IMR-90 (cell line): ENCODE data around the gene PALLD. TPM values are rescaled to one million over a fixed set of nuclear protein-coding genes. Genes with fewer than 3 reads are reported as not detected.

Experiments used
- ATAC-seq: fragments of 200-7000 bp; cut with Tn5 transposase; 2 replicates; pipeline ENCODE4 v1.9.1; 2020; ENCODE audit warnings: low read depth, mild to moderate bottlenecking, moderate library complexity
- BruUV-seq: library from RNA; stranded (reverse); fragments of 400-500 nt; replicated peaks from 2 replicates; lab custom pipeline; 2021; lab: Mats Ljungman, UMichigan
- CTCF ChIA-PET: fragments of 300-600 bp; formaldehyde crosslinking; extraction: SDS; loops from one replicate; lab custom pipeline; 2021; ENCODE audit warnings: antibody characterized with exemption; lab: Yijun Ruan, JAX
- POLR2A ChIA-PET: fragments of 300-600 bp; sonication (Branson Sonifier 250); formaldehyde crosslinking; loops from one replicate; lab custom pipeline; 2022; ENCODE audit warnings: antibody characterized with exemption; ENCODE audit not compliant: unreplicated experiment; lab: Charles Lee
- DNase-seq: peaks from one replicate; pipeline ENCODE4 v3.0.0; 2013
- H2AFZ ChIP-seq: replicated peaks from 2 replicates; pipeline ENCODE3; 2013; ENCODE audit warnings: low read length, mild to moderate bottlenecking; ENCODE audit not compliant: poor library complexity
- H2AK5ac ChIP-seq: 2 replicates; pipeline ENCODE4 v1.6.1; 2013; ENCODE audit warnings: low read depth, low read length, inconsistent platforms
- H2AK9ac ChIP-seq: replicated peaks from 2 replicates; pipeline ENCODE3; 2013; ENCODE audit warnings: mild to moderate bottlenecking, low read depth, low read length, moderate library complexity; ENCODE audit not compliant: poor library complexity
- H2BK120ac ChIP-seq: 2 replicates; pipeline ENCODE4 v1.6.1; 2013; ENCODE audit warnings: low read depth, low read length, inconsistent platforms
- H2BK15ac ChIP-seq: 3 replicates; pipeline ENCODE4 v1.6.1; 2013; ENCODE audit warnings: low read depth, low read length, inconsistent platforms
- H2BK20ac ChIP-seq: 2 replicates; pipeline ENCODE4 v1.6.1; 2013; ENCODE audit warnings: low read depth, mild to moderate bottlenecking, inconsistent platforms, low read length, moderate library complexity
- H2BK5ac ChIP-seq: 2 replicates; pipeline ENCODE4 v1.6.1; 2013; ENCODE audit warnings: mild to moderate bottlenecking, low read depth, low read length, inconsistent platforms; ENCODE audit not compliant: poor library complexity, severe bottlenecking
- H3K14ac ChIP-seq: replicated peaks from 2 replicates; pipeline ENCODE4 v1.6.1; 2013; ENCODE audit warnings: low read depth, low read length, inconsistent platforms
- H3K18ac ChIP-seq: 2 replicates; pipeline ENCODE4 v1.6.1; 2013; ENCODE audit warnings: low read depth, low read length, control low read depth
- H3K23ac ChIP-seq: 2 replicates; pipeline ENCODE4 v1.6.1; 2013; ENCODE audit warnings: low read depth, low read length, inconsistent platforms
- H3K27ac ChIP-seq: 2 replicates; pipeline ENCODE4 v1.5.1; 2013; ENCODE audit warnings: mild to moderate bottlenecking, control low read depth, low read length; ENCODE audit not compliant: insufficient read depth
- H3K27me3 ChIP-seq: 2 replicates; pipeline ENCODE4 v1.6.1; 2013; ENCODE audit warnings: low read length; ENCODE audit not compliant: control insufficient read depth, insufficient read depth
- H3K36me3 ChIP-seq: 2 replicates; pipeline ENCODE4 v1.6.1; 2013; ENCODE audit warnings: low read length, mixed read lengths; ENCODE audit not compliant: control insufficient read depth, insufficient read depth
- H3K4ac ChIP-seq: 2 replicates; pipeline ENCODE4 v1.6.1; 2013; ENCODE audit warnings: low read depth, low read length, inconsistent platforms
- H3K4me1 ChIP-seq: 2 replicates; pipeline ENCODE4 v1.6.1; 2013; ENCODE audit warnings: low read length, mixed read lengths; ENCODE audit not compliant: control insufficient read depth, insufficient read depth
- H3K4me2 ChIP-seq: 2 replicates; pipeline ENCODE4 v1.6.1; 2013; ENCODE audit warnings: low read depth, mild to moderate bottlenecking, control low read depth, low read length, moderate library complexity
- H3K4me3 ChIP-seq: 2 replicates; pipeline ENCODE4 v1.5.1; 2013; ENCODE audit warnings: low read depth, mild to moderate bottlenecking, control low read depth, low read length, moderate library complexity; ENCODE audit not compliant: insufficient read depth
- H3K56ac ChIP-seq: 2 replicates; pipeline ENCODE4 v1.6.1; 2013; ENCODE audit warnings: low read length, inconsistent platforms; ENCODE audit not compliant: insufficient read depth; ENCODE audit errors: extremely low read depth
- H3K79me1 ChIP-seq, 2 experiments: 2 replicates each; pipeline ENCODE4 v1.6.1; 2013; ENCODE audit warnings: low read length in 2 of 2, inconsistent platforms in 1 of 2, low read depth in 1 of 2
- H3K9ac ChIP-seq: 2 replicates; pipeline ENCODE4 v1.6.1; 2013; ENCODE audit warnings: low read depth, low read length, control low read depth
- H3K9me1 ChIP-seq: 2 replicates; pipeline ENCODE4 v1.6.1; 2013; ENCODE audit warnings: low read length, inconsistent platforms; ENCODE audit not compliant: insufficient read depth
- H3K9me3 ChIP-seq: 2 replicates; pipeline ENCODE4 v1.6.1; 2013; ENCODE audit warnings: low read length; ENCODE audit not compliant: control insufficient read depth, insufficient read depth
- H4K20me1 ChIP-seq: 2 replicates; pipeline ENCODE4 v1.6.1; 2013; ENCODE audit warnings: low read length, inconsistent platforms; ENCODE audit not compliant: insufficient read depth
- H4K5ac ChIP-seq: 2 replicates; pipeline ENCODE4 v1.6.1; 2013; ENCODE audit warnings: mild to moderate bottlenecking, low read depth, low read length, control low read depth
- H4K8ac ChIP-seq, 2 experiments: 2 replicates each; pipeline ENCODE4 v1.6.1; 2013; ENCODE audit warnings: low read depth in 2 of 2, low read length in 2 of 2, control low read depth in 1 of 2, inconsistent platforms in 1 of 2
- H4K91ac ChIP-seq: 2 replicates; pipeline ENCODE4 v1.6.1; 2013; ENCODE audit warnings: low read depth, low read length, inconsistent platforms; ENCODE audit not compliant: insufficient read depth
- CHD1 ChIP-seq: IDR thresholded peaks from 2 replicates; pipeline ENCODE4 v1.6.1; 2012; ENCODE audit warnings: low read depth, low read length, improper control_type of control experiment
- CTCF ChIP-seq: conservative IDR thresholded peaks from 2 replicates; pipeline ENCODE4 v1.5.1; 2012; ENCODE audit warnings: mild to moderate bottlenecking, low read depth, low read length, improper control_type of control experiment
- POLR2A ChIP-seq: IDR thresholded peaks from 2 replicates; pipeline ENCODE4 v1.6.1; 2012; ENCODE audit warnings: mild to moderate bottlenecking, low read depth, low read length
- WGBS, 2 experiments: methylation state at CpG; one replicate each; pipeline versions ENCODE4 v1.1.5 to v1.1.7; 2013; ENCODE audit warnings: missing lambda C conversion rate in 2 of 2; ENCODE audit not compliant: insufficient read length in 1 of 2; ENCODE audit errors: extremely low coverage in 2 of 2; 5-methylcytosine and 5-hydroxymethylcytosine counted together
- dilution Hi-C: fragments of 300-500 bp; cut with HindIII; formaldehyde crosslinking; loops from one replicate; pipeline ENCODE4 v1.14.3; 2018; ENCODE audit warnings: low sequenced_read_pairs; ENCODE audit not compliant: unreplicated experiment
- in situ Hi-C: fragments of 300-500 bp; cut with MboI; formaldehyde crosslinking; loops from 3 replicates; pipeline ENCODE4 v1.14.3; 2019; ENCODE audit warnings: low sequenced_read_pairs, inconsistent platforms, mixed read lengths
- intact Hi-C: fragments of 100-400 bp; cut with micrococcal nuclease; formaldehyde crosslinking; loops from 2 replicates; pipeline ENCODE4 v1.10.0; 2022
- polyA plus RNA-seq, 3 experiments: library from polyadenylated mRNA; depleted of rRNA; stranded (reverse); fragments of >200 nt; gene quantifications; 2 replicates each; pipeline ENCODE4 v1.2.3, GENCODE V29; 2012; ENCODE audit warnings: low replicate concordance in 1 of 3
- total RNA-seq: library from RNA; depleted of rRNA; stranded (reverse); fragments of >200 nt; gene quantifications from 2 replicates; pipeline ENCODE4 v1.2.3, GENCODE V29; 2012

Gene PALLD
- total and polyA plus RNA-seq, 2 of the 4 experiments (the other 2 are of a cell fraction) = 91.0 to 91.9 TPM

- peaks cover 0 to 9% of the 10 kb centered on the region in 2 experiments; a peak in 1 of 4 replicates for H3K79me1 ChIP-seq
- no TSS peak for BruUV-seq
- no peak overlapping the region for H3K4me3 ChIP-seq
- H3K14ac ChIP-seq = peak overlapping the region; percentile 76; the same call in 1 of the 2 replicates
- H3K23ac ChIP-seq = 0 out of 2 replicates have a peak overlapping the region, but pooled peaks have one; percentile 38
- peak overlapping the region; percentile 71 for H4K91ac ChIP-seq
- in situ Hi-C loops (loop anchor here (25.0 kb wide), 1 partner anchor 492 kb away; no protein-coding TSS in a partner anchor), dilution Hi-C loops (no loop called here), intact Hi-C loops (no loop called here)
- H3K27ac ChIP-seq = no peak overlapping the region
- H2BK5ac ChIP-seq = peak overlapping the region; percentile 69
- H3K4ac ChIP-seq = peak overlapping the region; percentile 97
- 97% methylated on average over 7 of the region's 8 CpGs; no CpG with 5 or more reads in 1 of the 2 experiments for WGBS, 2 experiments
- H3K9ac ChIP-seq = no peak overlapping the region
- H3K4me1 ChIP-seq = peaks cover 15% of the 10 kb centered on the region
- H3K18ac ChIP-seq = peak overlapping the region; percentile 78
- no peaks in the 10 kb centered on the region for H4K20me1 ChIP-seq
- H3K56ac ChIP-seq = no peak overlapping the region
- H2AK9ac ChIP-seq = no peak overlapping the region
- H4K8ac ChIP-seq = no peak overlapping the region
- H3K27me3 ChIP-seq = no peaks in the 10 kb centered on the region
- no peaks in the 10 kb centered on the region for H3K36me3 ChIP-seq
- peak overlapping the region; percentile 98 for H2AK5ac ChIP-seq
- TF ChIP-seq CHD1 = no peak
- TF ChIP-seq CTCF = no peak
- no peak for TF ChIP-seq POLR2A
- peak overlapping the region; percentile 91 for H2BK120ac ChIP-seq
- H2AFZ ChIP-seq = peak overlapping the region; percentile 3
- H4K5ac ChIP-seq = 0 out of 2 replicates have a peak overlapping the region, but pooled peaks have one; percentile 4
- peak overlapping the region; percentile 65 for H2BK20ac ChIP-seq
- H3K4me2 ChIP-seq = no peak overlapping the region
- no peaks in the 10 kb centered on the region for H3K9me3 ChIP-seq
- DNase-seq = no peak
- ChIA-PET CTCF (no interaction called here), POLR2A (no interaction called here)
- no peak for ATAC-seq
- peaks cover 23% of the 10 kb centered on the region for H3K9me1 ChIP-seq
- peak overlapping the region; percentile 94; the same call in 2 of the 3 replicates for H2BK15ac ChIP-seq
Observed at GRCh38 chr4:168678751-168679366, 182.0 kb downstream of the PALLD start.
